ENCODE results near the gene BPIFB6. TPM values are rescaled to one million over a fixed set of nuclear protein-coding genes. Genes with fewer than 3 reads are reported as not detected.
A peak's percentile ranks its signal among the peaks of the same experiment; 100 is the strongest.

Gene BPIFB6
- total and polyA plus RNA-seq, 11 donors: not detected

DNA sequence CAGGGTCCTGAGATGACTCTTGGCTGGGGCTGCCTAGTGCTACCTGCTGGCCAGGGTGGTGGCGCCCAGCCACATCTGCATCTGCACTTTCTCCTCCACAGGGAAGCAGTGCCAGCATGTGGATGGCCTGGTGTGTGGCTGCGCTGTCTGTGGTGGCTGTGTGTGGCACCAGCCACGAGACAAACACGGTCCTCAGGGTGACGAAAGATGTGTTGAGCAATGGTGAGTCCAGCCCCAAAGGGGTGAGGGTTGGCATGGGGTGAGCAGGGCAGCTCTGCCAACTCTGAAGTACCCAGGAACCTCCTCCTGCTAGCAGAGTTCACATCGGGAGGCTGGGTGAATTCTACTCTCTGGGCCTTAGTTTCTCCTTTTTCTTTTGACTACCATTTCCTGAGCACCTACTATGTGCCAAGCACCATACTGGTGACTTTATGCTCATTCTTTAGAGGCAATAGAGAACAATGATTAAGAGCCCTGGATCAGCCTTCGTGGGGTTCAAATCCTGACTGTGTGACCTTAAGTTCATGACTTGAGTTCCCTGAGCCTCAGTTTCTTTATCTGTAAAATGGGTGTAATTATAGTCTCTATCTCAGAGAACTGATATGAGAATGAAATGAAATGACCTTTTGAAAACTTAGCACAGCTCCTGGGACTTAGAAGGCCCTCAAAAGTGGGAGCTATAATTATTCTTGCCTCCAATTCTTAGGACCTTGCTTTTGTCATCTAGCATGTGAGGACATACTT lies 50.1 kb downstream of the BPIFB6 start:
- TF ChIP-seq POLR2A (IDR thresholded peaks at IDR 0.05): no peak
- no peak for TF ChIP-seq CTCF (IDR thresholded peaks at IDR 0.05)
- WGBS, 4 donors: 65 to 84% (median 78%) methylated on average over 4 to 7 of the region's 7 CpGs
- ATAC-seq (peak in 1 of 4 donors; percentile 28), DNase-seq (no peak)
- Histone ChIP-seq H3K36me3 (no peaks in the 10 kb centered on the region), H3K9me3 (no peaks in the 10 kb centered on the region), H3K27me3 (peaks cover 0 to 4% (median 0%) of the 10 kb centered on the region in 9 donors), H3K4me1 (no peaks in the 10 kb centered on the region), H3K27ac (no peak overlapping the region), H3K4me3 (no peak overlapping the region)
- intact Hi-C loops (cut with DNase I): no loop called here

GRCh38 chr20:33082546-33082945 lies 51.1 kb downstream of the BPIFB6 start:
- no peak for DNase-seq
- H3K4me3 ChIP-seq: no peak overlapping the region
- intact Hi-C loops (cut with DNase I): no loop called here
- no peak for ATAC-seq
- 59 to 70% (median 68%) methylated on average over 5 to 6 of the region's 6 CpGs for WGBS, 4 donors
- H3K4me1 ChIP-seq: no peaks in the 10 kb centered on the region
- H3K27me3 ChIP-seq: peaks cover 0 to 4% (median 0%) of the 10 kb centered on the region in 9 donors
- no peaks in the 10 kb centered on the region for H3K36me3 ChIP-seq
- no peak for TF ChIP-seq CTCF (IDR thresholded peaks at IDR 0.05)
- TF ChIP-seq POLR2A (IDR thresholded peaks at IDR 0.05): no peak
- no peak overlapping the region for H3K27ac ChIP-seq
- no peaks in the 10 kb centered on the region for H3K9me3 ChIP-seq

- no peak for DNase-seq
- H3K4me1 ChIP-seq: no peaks in the 10 kb centered on the region
- peaks cover 0 to 4% (median 0%) of the 10 kb centered on the region in 9 donors for H3K27me3 ChIP-seq
- TF ChIP-seq POLR2A (IDR thresholded peaks at IDR 0.05) (no peak), CTCF (IDR thresholded peaks at IDR 0.05) (no peak)
- no peak overlapping the region for H3K4me3 ChIP-seq
- no peaks in the 10 kb centered on the region for H3K9me3 ChIP-seq
- WGBS, 4 donors: 88 to 93% (median 91%) methylated on average over 17 to 20 of the region's 20 CpGs
- no peak overlapping the region for H3K27ac ChIP-seq
- intact Hi-C loops (cut with DNase I): no loop called here
- ATAC-seq: no peak
- no peaks in the 10 kb centered on the region for H3K36me3 ChIP-seq
These were observed 52.3 kb downstream of the BPIFB6 start for GRCh38 chr20:33083544-33084340.

- H3K9me3 ChIP-seq: no peaks in the 10 kb centered on the region
- ATAC-seq: no peak
- WGBS, 4 donors: 88 to 94% (median 92%) methylated on average over 14 to 15 of the region's 15 CpGs
- no peak overlapping the region for H3K27ac ChIP-seq
- intact Hi-C loops (cut with DNase I): no loop called here
- no peak for DNase-seq
- no peak overlapping the region for H3K4me3 ChIP-seq
- no peaks in the 10 kb centered on the region for H3K36me3 ChIP-seq
- peaks cover 0 to 4% (median 0%) of the 10 kb centered on the region in 9 donors for H3K27me3 ChIP-seq
- TF ChIP-seq CTCF (IDR thresholded peaks at IDR 0.05): no peak
- TF ChIP-seq POLR2A (IDR thresholded peaks at IDR 0.05): no peak
- H3K4me1 ChIP-seq: no peaks in the 10 kb centered on the region
These were observed 53.3 kb downstream of the BPIFB6 start for GRCh38 chr20:33084722-33085121.

Data from heart left ventricle (tissue), 16 donors.